AG04449 (cell line): ENCODE data around the gene KIF13A.

Source experiments
- CTCF ChIA-PET: fragments of 350-600 bp; formaldehyde crosslinking; extraction: SDS; loops from one replicate; lab custom pipeline; 2021; ENCODE audit warnings: antibody characterized with exemption; lab: Yijun Ruan, JAX
- POLR2A ChIA-PET: fragments of 400-600, 350-600 bp; formaldehyde crosslinking; extraction: SDS; loops from one replicate; lab custom pipeline; 2020; ENCODE audit warnings: antibody characterized with exemption, inconsistent platforms; lab: Yijun Ruan, JAX
- DNase-seq: peaks from one replicate; pipeline ENCODE4 v3.0.0-alpha.2; 2010; ENCODE audit warnings: low read depth, low spot score
- H3K4me3 ChIP-seq: 2 replicates; pipeline ENCODE4 v1.5.1; 2011; ENCODE audit warnings: low read depth, mild to moderate bottlenecking, control low read depth, low read length
- TF ChIP-seq, protein P1 (sequence below): IDR thresholded peaks from one replicate; pipeline ENCODE4 v1.5.1; 2011; ENCODE audit warnings: mild to moderate bottlenecking, moderate library complexity, low read length, control low read depth, inconsistent platforms; ENCODE audit not compliant: insufficient read depth; ENCODE audit errors: missing control alignments

Gene KIF13A

DNA sequence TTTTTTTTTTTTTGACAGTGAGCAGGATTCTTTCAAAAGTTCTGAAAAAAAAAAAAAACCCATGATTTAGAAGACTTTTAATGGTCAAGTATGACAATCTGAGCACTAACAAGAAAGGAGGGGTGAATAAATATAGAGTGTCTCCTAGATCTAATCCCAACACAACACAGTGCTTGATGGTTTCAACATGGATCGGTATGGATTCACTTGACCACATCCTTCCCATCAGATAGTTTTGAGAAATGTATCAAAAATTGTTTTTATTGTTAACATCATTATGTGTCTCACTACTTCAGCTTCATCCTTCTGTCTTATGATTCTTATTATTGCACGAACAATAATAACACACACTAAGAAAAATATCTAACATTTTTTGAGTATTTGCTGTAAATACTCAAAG is 21.0 kb downstream of the KIF13A start:
- ChIA-PET POLR2A (no interaction called here), CTCF (interaction anchor here (1.1 kb wide), 1 partner anchor 81 kb away, joined by 3 read pairs; no protein-coding TSS in a partner anchor)
- TF ChIP-seq, protein P1, sequence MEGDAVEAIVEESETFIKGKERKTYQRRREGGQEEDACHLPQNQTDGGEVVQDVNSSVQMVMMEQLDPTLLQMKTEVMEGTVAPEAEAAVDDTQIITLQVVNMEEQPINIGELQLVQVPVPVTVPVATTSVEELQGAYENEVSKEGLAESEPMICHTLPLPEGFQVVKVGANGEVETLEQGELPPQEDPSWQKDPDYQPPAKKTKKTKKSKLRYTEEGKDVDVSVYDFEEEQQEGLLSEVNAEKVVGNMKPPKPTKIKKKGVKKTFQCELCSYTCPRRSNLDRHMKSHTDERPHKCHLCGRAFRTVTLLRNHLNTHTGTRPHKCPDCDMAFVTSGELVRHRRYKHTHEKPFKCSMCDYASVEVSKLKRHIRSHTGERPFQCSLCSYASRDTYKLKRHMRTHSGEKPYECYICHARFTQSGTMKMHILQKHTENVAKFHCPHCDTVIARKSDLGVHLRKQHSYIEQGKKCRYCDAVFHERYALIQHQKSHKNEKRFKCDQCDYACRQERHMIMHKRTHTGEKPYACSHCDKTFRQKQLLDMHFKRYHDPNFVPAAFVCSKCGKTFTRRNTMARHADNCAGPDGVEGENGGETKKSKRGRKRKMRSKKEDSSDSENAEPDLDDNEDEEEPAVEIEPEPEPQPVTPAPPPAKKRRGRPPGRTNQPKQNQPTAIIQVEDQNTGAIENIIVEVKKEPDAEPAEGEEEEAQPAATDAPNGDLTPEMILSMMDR = no peak
- DNase-seq = no peak
- no peak overlapping the region for H3K4me3 ChIP-seq

DNA sequence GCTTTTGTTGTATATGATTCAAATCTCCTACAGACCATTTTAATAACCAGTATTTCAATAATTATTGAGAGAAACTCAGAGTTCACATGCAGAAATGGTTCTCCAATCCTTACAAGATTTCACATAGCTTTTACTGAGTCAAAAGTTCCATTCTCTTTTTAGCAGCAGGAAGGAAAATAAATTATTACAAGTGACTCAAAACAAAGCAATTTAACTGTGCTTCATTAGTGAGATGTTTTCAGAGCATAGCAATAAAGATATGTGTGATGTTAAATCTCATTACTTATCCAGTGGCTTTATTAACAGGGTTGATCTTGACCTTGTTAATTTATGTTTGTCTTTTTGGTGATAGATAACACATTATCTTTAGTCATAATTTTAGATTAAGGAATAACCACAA is 22.0 kb downstream of the KIF13A start:
- no peak overlapping the region for H3K4me3 ChIP-seq
- ChIA-PET CTCF (interaction anchor here (2.2 kb wide), 1 partner anchor 21 kb away, joined by 8 read pairs; no protein-coding TSS in a partner anchor), POLR2A (interaction anchor here (1.0 kb wide), 1 partner anchor 37 kb away, joined by 3 read pairs; no protein-coding TSS in a partner anchor)
- DNase-seq = no peak
- TF ChIP-seq, protein P1 = no peak

DNA sequence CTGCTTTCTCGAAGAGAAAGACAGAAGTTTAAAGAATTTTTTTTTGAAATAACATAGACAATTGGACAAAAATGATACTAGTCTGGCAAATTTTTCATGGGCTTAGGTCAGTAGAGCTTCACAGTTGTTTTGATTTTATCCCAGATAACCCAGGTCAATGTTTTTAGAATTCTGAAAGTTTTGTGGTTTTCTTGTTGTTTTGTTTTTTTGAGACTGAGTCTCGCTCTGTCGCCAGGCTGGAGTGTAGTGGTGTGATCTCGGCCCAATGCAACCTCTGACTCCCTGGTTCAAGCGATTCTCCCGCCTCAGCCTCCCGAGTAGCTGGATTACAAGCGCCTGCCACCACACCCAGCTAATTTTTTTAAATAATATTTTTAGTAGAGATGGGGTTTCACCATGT is 22.8 kb downstream of the KIF13A start:
- DNase-seq = no peak
- TF ChIP-seq, protein P1 = no peak
- ChIA-PET CTCF (interaction anchor here (0.8 to 2.2 kb wide), 2 partner anchors 21 to 55 kb away, joined by 3 to 8 read pairs; no protein-coding TSS in a partner anchor), POLR2A (no interaction called here)
- no peak overlapping the region for H3K4me3 ChIP-seq

DNA sequence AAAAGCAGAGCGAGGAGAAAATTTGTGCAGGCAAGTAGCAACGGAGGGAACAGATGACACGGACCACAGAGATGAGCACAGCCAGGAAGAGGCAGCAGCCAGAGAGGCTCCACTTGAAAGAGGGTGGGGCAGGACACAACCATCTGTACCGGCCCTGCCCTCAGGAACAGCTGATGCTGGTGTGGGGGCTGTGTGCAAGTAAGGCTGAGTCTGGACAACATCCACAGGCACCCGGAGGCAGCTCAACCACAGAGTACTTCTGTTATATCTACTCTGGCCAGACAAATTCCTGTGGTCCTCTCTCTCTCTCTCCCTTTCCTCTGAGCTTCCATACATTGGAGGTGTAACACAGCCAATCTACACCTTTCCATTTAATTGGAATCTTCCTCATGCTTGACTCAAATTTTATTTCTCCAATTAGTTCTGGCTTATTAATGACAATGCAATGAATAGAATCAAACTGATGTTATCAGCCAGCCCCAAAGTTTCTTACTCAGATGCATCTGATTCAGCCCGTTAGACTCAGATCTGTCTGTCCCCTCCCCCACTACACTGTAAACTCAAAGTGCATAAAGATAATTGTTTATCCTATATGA is 24.9 kb downstream of the KIF13A start:
- ChIA-PET CTCF (no interaction called here), POLR2A (interaction anchor here (0.6 to 0.8 kb wide), 2 partner anchors 11 to 207 kb away, joined by 3 read pairs; no protein-coding TSS in a partner anchor)
- no peak overlapping the region for H3K4me3 ChIP-seq
- DNase-seq = peak; percentile 92
- TF ChIP-seq, protein P1 = no peak

DNA sequence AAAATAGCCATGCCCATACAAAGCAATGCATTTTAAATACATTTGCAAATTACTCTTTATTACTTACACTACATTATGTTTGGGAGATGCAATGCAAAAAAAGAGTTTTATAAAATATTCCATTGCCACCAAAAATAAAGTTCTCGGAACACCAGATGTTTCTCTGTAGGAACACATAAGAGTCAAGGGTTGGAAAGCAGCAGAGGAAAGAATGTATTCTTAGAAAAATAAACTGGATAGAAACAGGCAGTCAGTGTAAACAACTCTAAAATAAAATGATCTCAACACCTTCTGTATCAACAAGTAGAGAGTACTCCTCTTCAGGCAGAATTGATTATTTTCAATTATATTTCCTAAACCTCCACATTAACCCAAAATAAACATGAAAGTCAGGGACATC is 28.1 kb downstream of the KIF13A start:
- ChIA-PET CTCF (interaction anchor here (1.0 to 1.1 kb wide), 3 partner anchors 9 to 142 kb away, joined by 4 to 5 read pairs (median 4); no protein-coding TSS in a partner anchor), POLR2A (no interaction called here)
- H3K4me3 ChIP-seq = no peak overlapping the region
- TF ChIP-seq, protein P1 = no peak
- no peak for DNase-seq

DNA sequence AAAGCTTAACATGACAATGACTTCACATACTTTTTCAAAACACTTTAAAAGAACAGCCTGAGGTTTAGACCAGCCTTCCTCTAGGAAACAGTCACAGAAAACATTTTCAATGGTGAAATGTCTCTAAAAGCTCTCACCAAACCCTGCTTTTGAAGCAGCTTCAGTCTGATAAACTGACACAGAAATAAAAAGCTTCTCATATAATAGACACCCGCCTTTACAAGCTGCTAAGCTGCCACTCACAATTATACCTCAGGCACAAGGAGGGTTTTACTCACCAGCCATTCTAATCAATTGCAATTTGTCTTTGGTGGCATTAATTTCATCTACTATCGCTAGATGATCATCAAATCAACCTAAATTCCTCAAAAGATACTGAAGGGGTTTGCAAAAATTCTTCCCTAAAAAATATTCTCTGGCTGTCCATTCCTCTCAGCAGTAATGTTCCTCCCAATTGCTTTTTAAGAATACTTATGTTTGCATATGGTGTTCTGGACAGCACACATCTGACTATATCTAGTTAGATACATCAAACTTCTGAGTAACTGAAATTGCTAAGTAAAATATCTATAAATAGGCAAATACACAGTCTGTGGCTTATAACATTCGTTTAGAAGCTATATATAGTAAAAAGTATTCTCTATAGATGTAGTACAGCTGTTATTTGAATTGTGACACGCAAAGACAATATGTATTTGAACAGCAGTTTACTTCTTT is 29.4 kb downstream of the KIF13A start:
- DNase-seq = no peak
- CTCF ChIA-PET = interaction anchor here (2.0 kb wide), 1 partner anchor 164 kb away, joined by 9 read pairs; the partner anchor contains the start of gene NHLRC1
- TF ChIP-seq, protein P1 = no peak
- no peak overlapping the region for H3K4me3 ChIP-seq
- POLR2A ChIA-PET = no interaction called here
